ENCODE data around the gene ATP2B2. TPM values are rescaled to one million over a fixed set of nuclear protein-coding genes. Genes with fewer than 3 reads are reported as not detected.

The ATP2B2 gene
- total and polyA plus RNA-seq, 10 of the 15 experiments (the other 5 are each of a cell fraction or from before 2014, with no cell fraction given): 0.04 TPM; not detected in 9

- in situ Hi-C loops (cut with MboI): no loop called here
- no TSS peak for BruUV-seq (replicated peaks)
- RAD21 ChIA-PET (ENCODE audit: unreplicated experiment): no interaction called here
These were observed 119.3 kb downstream of the ATP2B2 start for GRCh38 chr3:10386121-10386520.

More at GRCh38 chr3:10386121-10386520, 119.3 kb downstream of the ATP2B2 start:
- H3K9ac ChIP-seq (ENCODE audit: control insufficient read depth, insufficient read depth, low read length): no peak overlapping the region
- peaks cover 14% of the 10 kb centered on the region for H3K4me1 ChIP-seq (ENCODE audit: control insufficient read depth, insufficient read depth, low read length)
- no peak overlapping the region for H3K4me2 ChIP-seq (ENCODE audit: control insufficient read depth, insufficient read depth)
- H3K4me3 ChIP-seq: no peak overlapping the region
- no peaks in the 10 kb centered on the region for H3K36me3 ChIP-seq (ENCODE audit: control insufficient read depth in 2 of 2, insufficient read depth in 2 of 2, low read length in 1 of 2)
- no peaks in the 10 kb centered on the region for H3K79me2 ChIP-seq (ENCODE audit: control insufficient read depth, insufficient read depth, low read length)
- ChIA-PET CTCF (no interaction called here), POLR2A (no interaction called here), SMC1A (ENCODE audit: uncharacterized antibody, unreplicated experiment) (no interaction called here)
- no peak for DNase-seq (ENCODE audit: low read depth, low spot score)
- H3K27me3 ChIP-seq (replicated peaks in 1 of 2; ENCODE audit: control insufficient read depth in 2 of 2, insufficient read depth in 2 of 2, low read length in 1 of 2): no peaks in the 10 kb centered on the region; a peak in 1 of 4 replicates
- no peak for FAIRE-seq
- TF ChIP-seq, protein P1, sequence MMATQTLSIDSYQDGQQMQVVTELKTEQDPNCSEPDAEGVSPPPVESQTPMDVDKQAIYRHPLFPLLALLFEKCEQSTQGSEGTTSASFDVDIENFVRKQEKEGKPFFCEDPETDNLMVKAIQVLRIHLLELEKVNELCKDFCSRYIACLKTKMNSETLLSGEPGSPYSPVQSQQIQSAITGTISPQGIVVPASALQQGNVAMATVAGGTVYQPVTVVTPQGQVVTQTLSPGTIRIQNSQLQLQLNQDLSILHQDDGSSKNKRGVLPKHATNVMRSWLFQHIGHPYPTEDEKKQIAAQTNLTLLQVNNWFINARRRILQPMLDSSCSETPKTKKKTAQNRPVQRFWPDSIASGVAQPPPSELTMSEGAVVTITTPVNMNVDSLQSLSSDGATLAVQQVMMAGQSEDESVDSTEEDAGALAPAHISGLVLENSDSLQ (IDR thresholded peaks at IDR 0.05): no peak
- no peak for TF ChIP-seq ATF3 (IDR thresholded peaks at IDR 0.05; ENCODE audit: borderline replicate concordance, extremely low read depth, low read depth, low read length)
- no peak for TF ChIP-seq IKZF2 (IDR thresholded peaks at IDR 0.05)
- no peak for TF ChIP-seq BACH1 (IDR thresholded peaks at IDR 0.05; ENCODE audit: borderline replicate concordance)
- TF ChIP-seq SUZ12 (IDR thresholded peaks at IDR 0.05; ENCODE audit: unreplicated experiment): no peak
- no peak for TF ChIP-seq YY1 (IDR thresholded peaks at IDR 0.05; ENCODE audit: low read depth, low read length)
- H3K27ac ChIP-seq (ENCODE audit: control insufficient read depth, insufficient read depth): no peak overlapping the region
- H3K9me3 ChIP-seq (replicated peaks; ENCODE audit: control insufficient read depth, insufficient read depth, low read length): no peaks in the 10 kb centered on the region
- WGBS (ENCODE audit: insufficient coverage, insufficient replicate concordance, low lambda C conversion rate, missing lambda C conversion rate): 36% methylated on average over 1 of the region's 1 CpG
- H4K20me1 ChIP-seq (ENCODE audit: control insufficient read depth, insufficient read depth): no peaks in the 10 kb centered on the region
- H2AFZ ChIP-seq (ENCODE audit: control insufficient read depth, low read depth, low read length): no peak overlapping the region
- intact Hi-C loops (cut with micrococcal nuclease; ENCODE audit: unreplicated experiment): no loop called here
- ATAC-seq: no peak
